Measurements from ENCODE around the gene TRIM34.

TRIM34 gene

GRCh38 chr11:5621580-5621979 lies 3.2 kb upstream of the TRIM34 start:
- no peak for DNase-seq (ENCODE audit: low spot score)
- no peak for TF ChIP-seq CTCF (IDR thresholded peaks at IDR 0.05)

GRCh38 chr11:5622802-5623201 lies 2.0 kb upstream of the TRIM34 start:
- DNase-seq (ENCODE audit: low spot score): no peak
- Histone ChIP-seq H3K27ac (no peak overlapping the region), H3K4me3 (no peak overlapping the region)
- TF ChIP-seq CTCF (IDR thresholded peaks at IDR 0.05): no peak

More at GRCh38 chr11:5621580-5621979, 3.2 kb upstream of the TRIM34 start:
- Histone ChIP-seq H3K27ac (peak overlapping the region in 1 of 2 donors; percentile 67), H3K4me3 (no peak overlapping the region)

DNA sequence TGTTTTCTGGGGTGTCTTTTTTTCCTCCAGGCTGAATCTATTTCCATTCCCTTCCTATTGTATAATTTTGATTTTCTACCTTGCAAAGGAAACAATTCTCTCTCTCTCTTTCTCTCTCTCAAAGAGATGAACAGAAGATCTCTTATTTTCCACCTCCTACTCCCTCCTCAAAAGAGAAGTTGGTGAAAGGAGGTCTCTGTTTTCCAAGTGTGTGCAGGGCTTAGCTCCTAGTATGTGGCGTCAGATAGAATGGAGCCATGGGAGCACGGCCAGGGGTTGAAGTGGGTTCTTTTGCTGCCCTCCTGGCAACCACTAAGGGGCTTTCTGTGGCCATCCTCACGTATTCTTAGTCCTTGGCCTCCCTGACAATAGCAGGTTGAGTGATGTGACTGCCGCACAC lies 480 bp downstream of the TRIM34 start:
- no peak for DNase-seq (ENCODE audit: low spot score)
- no peak for TF ChIP-seq CTCF (IDR thresholded peaks at IDR 0.05)
- Histone ChIP-seq H3K27ac (peak overlapping the region; percentile 28 to 82), H3K4me3 (peak overlapping the region; percentile 81)

- no peak for DNase-seq (ENCODE audit: low spot score)
- peak overlapping the region; percentile 81 for H3K4me3 ChIP-seq
- H3K27ac ChIP-seq: no peak overlapping the region
- TF ChIP-seq CTCF (IDR thresholded peaks at IDR 0.05): no peak
These were observed 1.4 kb downstream of the TRIM34 start for GRCh38 chr11:5626196-5626595.

DNA sequence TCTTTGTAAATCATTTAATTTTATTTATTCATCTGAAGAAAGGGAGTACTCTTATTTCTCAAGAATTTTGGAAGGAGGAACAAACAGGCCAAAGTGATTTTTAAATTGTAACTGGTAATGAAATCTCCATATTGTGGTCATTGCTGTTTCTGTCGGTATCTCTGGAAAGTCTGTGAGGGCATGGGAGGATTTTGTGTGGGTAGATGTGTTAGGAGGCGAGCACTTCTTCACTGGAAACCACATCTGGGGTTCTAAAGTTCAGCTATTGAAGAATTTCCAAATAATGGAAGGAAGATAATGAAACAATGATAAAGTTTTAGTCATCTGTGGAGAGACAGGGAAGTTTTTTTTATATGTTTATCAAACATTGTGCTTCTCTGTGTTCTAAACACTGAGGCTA lies 6.6 kb downstream of the TRIM34 start:
- Histone ChIP-seq H3K27ac (no peak overlapping the region), H3K4me3 (no peak overlapping the region)
- TF ChIP-seq CTCF (IDR thresholded peaks at IDR 0.05): no peak
- no peak for DNase-seq (ENCODE audit: low spot score)

DNA sequence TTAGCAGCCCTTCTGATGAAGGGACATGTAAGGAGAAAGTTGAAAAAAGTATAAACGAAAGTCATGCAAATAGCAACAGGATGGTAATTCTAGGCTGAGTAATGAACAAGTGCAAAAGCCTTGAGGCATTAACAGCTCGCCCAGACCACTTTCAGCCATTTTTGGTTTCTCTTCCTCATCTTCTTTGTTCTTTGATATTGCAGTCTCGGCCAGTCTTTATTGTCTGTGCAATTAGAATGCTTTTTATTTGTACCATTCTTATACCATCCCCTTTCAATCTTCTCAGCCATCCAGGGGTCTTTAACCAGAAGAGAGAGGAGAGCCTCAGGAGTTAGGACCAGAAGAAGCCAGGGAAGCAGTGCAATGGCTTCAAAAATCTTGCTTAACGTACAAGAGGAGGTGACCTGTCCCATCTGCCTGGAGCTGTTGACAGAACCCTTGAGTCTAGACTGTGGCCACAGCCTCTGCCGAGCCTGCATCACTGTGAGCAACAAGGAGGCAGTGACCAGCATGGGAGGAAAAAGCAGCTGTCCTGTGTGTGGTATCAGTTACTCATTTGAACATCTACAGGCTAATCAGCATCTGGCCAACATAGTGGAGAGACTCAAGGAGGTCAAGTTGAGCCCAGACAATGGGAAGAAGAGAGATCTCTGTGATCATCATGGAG lies 7.3 kb downstream of the TRIM34 start:
- TF ChIP-seq CTCF (IDR thresholded peaks at IDR 0.05): no peak
- DNase-seq (ENCODE audit: low spot score): no peak
- no peak overlapping the region for H3K4me3 ChIP-seq
- H3K27ac ChIP-seq: no peak overlapping the region

- no peak for DNase-seq (ENCODE audit: low spot score)
- H3K27ac ChIP-seq: no peak overlapping the region
- no peak for TF ChIP-seq CTCF (IDR thresholded peaks at IDR 0.05)
- H3K4me3 ChIP-seq: no peak overlapping the region
These were observed 15.2 kb downstream of the TRIM34 start for GRCh38 chr11:5639953-5640352.

All from coronary artery (tissue), 2 donors.